CD4-positive, alpha-beta T cell treated with Interleukin-2 at 100 ng/mL for 4 hours (primary cell): ENCODE results near the gene BTBD2.

Experiments
- DNase-seq: peaks from one replicate; pipeline ENCODE4 v3.0.0-alpha.2; 2020; ENCODE audit warnings: low spot score

Gene BTBD2

GRCh38 chr19:1985588-1986356 is 29.7 kb downstream of the BTBD2 start:
- no peak for DNase-seq

- DNase-seq, result no peak
These were observed 31.2 kb downstream of the BTBD2 start for GRCh38 chr19:1984357-1984756.

GRCh38 chr19:1981253-1981652 is 34.3 kb downstream of the BTBD2 start:
- DNase-seq, result no peak

GRCh38 chr19:1980809-1981181 is 34.7 kb downstream of the BTBD2 start:
- no peak for DNase-seq

- DNase-seq, result no peak
These were observed 35.3 kb downstream of the BTBD2 start for GRCh38 chr19:1980091-1980808.

GRCh38 chr19:1979642-1980041 is 35.9 kb downstream of the BTBD2 start:
- no peak for DNase-seq

- DNase-seq, result no peak
These were observed 36.5 kb downstream of the BTBD2 start for GRCh38 chr19:1979017-1979416.

GRCh38 chr19:1978346-1978894 is 37.1 kb downstream of the BTBD2 start:
- DNase-seq, result no peak

GRCh38 chr19:1977120-1977519 is 38.4 kb downstream of the BTBD2 start:
- no peak for DNase-seq

GRCh38 chr19:1975162-1975480 is 40.4 kb downstream of the BTBD2 start:
- no peak for DNase-seq

GRCh38 chr19:1974381-1975161 is 40.9 kb downstream of the BTBD2 start:
- no peak for DNase-seq

- DNase-seq, result no peak
These were observed 44.6 kb downstream of the BTBD2 start for GRCh38 chr19:1970806-1971502.

- no peak for DNase-seq
These were observed 45.3 kb downstream of the BTBD2 start for GRCh38 chr19:1970003-1970805.

- no peak for DNase-seq
These were observed 46.1 kb downstream of the BTBD2 start for GRCh38 chr19:1969176-1970002.

- DNase-seq, result no peak
These were observed 47.0 kb downstream of the BTBD2 start for GRCh38 chr19:1968279-1969175.

- DNase-seq, result no peak
These were observed 48.4 kb downstream of the BTBD2 start for GRCh38 chr19:1967087-1967608.

GRCh38 chr19:1962674-1963073 is 52.8 kb downstream of the BTBD2 start:
- DNase-seq, result no peak

GRCh38 chr19:1961000-1961883 is 54.3 kb downstream of the BTBD2 start:
- no peak for DNase-seq
